MM.1S (cell line): Measurements from ENCODE around the gene EPDR1.

Experiments
- DNase-seq: peaks from one replicate; pipeline ENCODE4 v3.0.0-alpha.2; 2015
- H2AFZ ChIP-seq: fragments of 300-600 bp; sonication (generic); 2 replicates; pipeline ENCODE4 v1.6.0; 2016; ENCODE audit warnings: antibody characterized with exemption, low read length
- H3F3A ChIP-seq: fragments of 300-600 bp; sonication (generic); 2 replicates; pipeline ENCODE4 v1.6.1; 2016; ENCODE audit warnings: mild to moderate bottlenecking, antibody characterized with exemption, low read length, moderate library complexity, mixed read lengths; ENCODE audit not compliant: insufficient read depth
- H3K27ac ChIP-seq: fragments of 300-600 bp; sonication (generic); 2 replicates; pipeline ENCODE4 v1.5.1; 2016; ENCODE audit warnings: mild to moderate bottlenecking, low read length
- H3K27me3 ChIP-seq: fragments of 300-600 bp; sonication (generic); replicated peaks from 2 replicates; pipeline ENCODE4 v1.6.0; 2016; ENCODE audit warnings: low read length; ENCODE audit not compliant: insufficient read depth
- H3K36me3 ChIP-seq: fragments of 300-600 bp; sonication (generic); replicated peaks from 2 replicates; pipeline ENCODE4 v1.6.1; 2016; ENCODE audit warnings: mild to moderate bottlenecking, low read length, mixed read lengths; ENCODE audit not compliant: insufficient read depth
- H3K4me1 ChIP-seq: fragments of 300-600 bp; sonication (generic); 2 replicates; pipeline ENCODE4 v1.6.1; 2016; ENCODE audit warnings: low read length, mixed read lengths
- H3K4me2 ChIP-seq: fragments of 300-600 bp; sonication (generic); 2 replicates; pipeline ENCODE4 v1.6.0; 2016; ENCODE audit warnings: low read depth, low read length
- H3K4me3 ChIP-seq: fragments of 300-600 bp; sonication (generic); 2 replicates; pipeline ENCODE4 v1.5.1; 2016; ENCODE audit warnings: low read length, mixed read lengths
- H3K79me2 ChIP-seq: fragments of 300-600 bp; sonication (generic); 2 replicates; pipeline ENCODE4 v1.6.1; 2016; ENCODE audit warnings: mixed run types, low read length, mixed read lengths
- H3K9ac ChIP-seq: fragments of 300-600 bp; sonication (generic); 2 replicates; pipeline ENCODE4 v1.6.1; 2016; ENCODE audit warnings: low read length, mixed read lengths
- H3K9me2 ChIP-seq: fragments of 300-600 bp; sonication (generic); replicated peaks from 2 replicates; pipeline ENCODE4 v1.6.1; 2016; ENCODE audit warnings: mild to moderate bottlenecking, low read length, mixed read lengths; ENCODE audit not compliant: insufficient read depth
- H3K9me3 ChIP-seq: fragments of 300-600 bp; sonication (generic); replicated peaks from 2 replicates; pipeline ENCODE4 v1.6.1; 2016; ENCODE audit warnings: mild to moderate bottlenecking, low read length, mixed read lengths; ENCODE audit not compliant: insufficient read depth
- H4K20me1 ChIP-seq: fragments of 300-600 bp; sonication (generic); 2 replicates; pipeline ENCODE4 v1.6.1; 2016; ENCODE audit warnings: mild to moderate bottlenecking, low read length, moderate library complexity, mixed read lengths; ENCODE audit not compliant: insufficient read depth
- EZH2 ChIP-seq: fragments of 300-600 bp; sonication (generic); optimal IDR thresholded peaks from 2 replicates; pipeline ENCODE3; 2017; ENCODE audit warnings: low read depth, mild to moderate bottlenecking, antibody characterized with exemption, low read length, mixed read lengths
- EZH2phosphoT487 ChIP-seq: fragments of 300-600 bp; sonication (generic); IDR thresholded peaks from 2 replicates; pipeline ENCODE4 v1.6.1; 2018; ENCODE audit warnings: antibody characterized with exemption, low read length
- TF ChIP-seq, protein P1 (sequence below): fragments of 300-600 bp; sonication (generic); IDR thresholded peaks from 2 replicates; pipeline ENCODE4 v1.5.1; 2016; ENCODE audit warnings: antibody characterized with exemption, low read length, mixed read lengths

The EPDR1 gene

DNA sequence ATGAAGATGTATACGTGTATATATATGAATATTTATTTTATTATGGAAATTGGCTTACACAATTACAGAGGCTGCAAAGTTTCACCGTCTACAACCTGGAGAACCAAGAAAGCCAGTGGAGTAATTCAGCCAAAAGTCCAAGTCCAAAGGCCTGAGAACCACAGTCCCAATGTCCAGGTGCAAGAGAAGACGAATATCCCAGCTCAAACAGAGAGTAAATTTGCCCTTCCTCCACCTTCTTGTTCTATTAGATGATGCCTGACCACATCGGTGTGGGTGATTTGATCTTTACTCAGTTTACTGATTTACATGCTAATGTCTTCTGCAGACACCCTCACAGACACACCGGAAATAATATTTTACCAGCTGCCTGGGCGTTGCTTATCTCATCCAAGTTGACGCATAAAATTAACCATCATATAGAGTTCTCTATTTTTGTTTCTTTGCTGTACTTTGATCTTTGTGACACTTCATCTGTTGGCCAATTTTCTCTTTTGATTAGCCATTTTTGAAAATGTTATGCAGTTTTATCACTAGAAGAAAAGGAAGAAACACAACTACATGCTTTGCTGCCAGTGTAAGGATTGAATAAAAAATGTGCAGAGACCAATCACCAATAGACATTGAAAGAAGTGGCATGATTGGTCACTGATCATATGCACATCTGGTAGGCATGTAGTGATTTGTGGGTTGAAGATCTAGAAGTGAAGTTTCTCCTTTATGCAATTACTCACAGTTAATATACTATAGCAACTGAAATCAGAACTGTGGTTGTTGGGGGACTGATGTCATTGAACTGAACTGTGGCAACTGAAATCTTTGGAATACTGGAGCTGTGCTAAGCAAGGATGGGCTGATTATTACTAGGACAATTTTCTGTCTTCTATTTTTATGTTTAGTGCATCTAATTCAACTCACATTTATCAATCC lies 68.5 kb downstream of the EPDR1 start:
- Histone ChIP-seq H3K9ac (no peak overlapping the region), H3K36me3 (no peaks in the 10 kb centered on the region), H3K79me2 (no peaks in the 10 kb centered on the region), H3K4me2 (no peak overlapping the region), H3K4me1 (0 out of 2 replicates have a peak, but pooled peaks cover 5% of the 10 kb centered on the region), H3K4me3 (no peak overlapping the region), H3K27me3 (no peaks in the 10 kb centered on the region), H3K27ac (no peak overlapping the region), H3K9me3 (no peaks in the 10 kb centered on the region), H4K20me1 (no peaks in the 10 kb centered on the region), H3F3A (peaks cover 13% of the 10 kb centered on the region; the same call in 1 of the 2 replicates), H2AFZ (no peak overlapping the region), H3K9me2 (no peaks in the 10 kb centered on the region)
- TF ChIP-seq EZH2phosphoT487 (no peak), EZH2 (no peak)
- TF ChIP-seq, protein P1, sequence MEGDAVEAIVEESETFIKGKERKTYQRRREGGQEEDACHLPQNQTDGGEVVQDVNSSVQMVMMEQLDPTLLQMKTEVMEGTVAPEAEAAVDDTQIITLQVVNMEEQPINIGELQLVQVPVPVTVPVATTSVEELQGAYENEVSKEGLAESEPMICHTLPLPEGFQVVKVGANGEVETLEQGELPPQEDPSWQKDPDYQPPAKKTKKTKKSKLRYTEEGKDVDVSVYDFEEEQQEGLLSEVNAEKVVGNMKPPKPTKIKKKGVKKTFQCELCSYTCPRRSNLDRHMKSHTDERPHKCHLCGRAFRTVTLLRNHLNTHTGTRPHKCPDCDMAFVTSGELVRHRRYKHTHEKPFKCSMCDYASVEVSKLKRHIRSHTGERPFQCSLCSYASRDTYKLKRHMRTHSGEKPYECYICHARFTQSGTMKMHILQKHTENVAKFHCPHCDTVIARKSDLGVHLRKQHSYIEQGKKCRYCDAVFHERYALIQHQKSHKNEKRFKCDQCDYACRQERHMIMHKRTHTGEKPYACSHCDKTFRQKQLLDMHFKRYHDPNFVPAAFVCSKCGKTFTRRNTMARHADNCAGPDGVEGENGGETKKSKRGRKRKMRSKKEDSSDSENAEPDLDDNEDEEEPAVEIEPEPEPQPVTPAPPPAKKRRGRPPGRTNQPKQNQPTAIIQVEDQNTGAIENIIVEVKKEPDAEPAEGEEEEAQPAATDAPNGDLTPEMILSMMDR, result no peak
- no peak for DNase-seq

GRCh38 chr7:37990337-37990736 lies 69.9 kb downstream of the EPDR1 start:
- Histone ChIP-seq H3K4me2 (no peak overlapping the region), H3F3A (peaks cover 14% of the 10 kb centered on the region; the same call in 1 of the 2 replicates), H3K9ac (no peak overlapping the region), H3K27ac (no peak overlapping the region), H3K9me2 (no peaks in the 10 kb centered on the region), H3K79me2 (no peaks in the 10 kb centered on the region), H3K4me1 (0 out of 2 replicates have a peak, but pooled peaks cover 5% of the 10 kb centered on the region), H2AFZ (no peak overlapping the region), H4K20me1 (no peaks in the 10 kb centered on the region), H3K36me3 (no peaks in the 10 kb centered on the region), H3K9me3 (no peaks in the 10 kb centered on the region), H3K27me3 (no peaks in the 10 kb centered on the region), H3K4me3 (no peak overlapping the region)
- TF ChIP-seq, protein P1, result no peak
- TF ChIP-seq EZH2phosphoT487 (no peak), EZH2 (no peak)
- DNase-seq, result no peak

DNA sequence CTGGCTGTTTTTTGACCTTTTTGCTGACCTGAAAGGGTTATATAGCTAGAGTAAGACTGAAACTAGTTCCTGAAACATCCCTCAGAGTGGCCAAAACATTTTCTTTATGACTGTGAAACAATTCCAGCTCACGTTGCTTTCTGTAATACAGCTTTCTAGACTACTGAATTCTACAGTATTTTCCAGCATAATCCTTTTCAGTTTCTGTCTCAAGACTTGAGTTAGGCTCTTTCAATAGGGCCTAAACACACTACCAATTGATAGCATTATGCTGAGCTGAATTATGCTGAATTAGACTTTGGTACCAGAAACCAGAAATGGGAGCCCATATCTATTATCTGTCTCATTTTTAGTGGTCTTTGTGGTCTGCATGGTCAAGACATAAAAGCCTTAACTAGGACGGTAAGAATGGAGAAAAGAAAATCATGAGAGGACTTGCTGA lies 72.6 kb downstream of the EPDR1 start:
- no peaks in the 10 kb centered on the region for H3K27me3 ChIP-seq
- peak; percentile 57 for DNase-seq
- H4K20me1 ChIP-seq, result no peaks in the 10 kb centered on the region
- no peaks in the 10 kb centered on the region for H3K9me3 ChIP-seq
- no peak overlapping the region for H3K4me3 ChIP-seq
- peak overlapping the region; percentile 3; the same call in 1 of the 2 replicates for H3K4me2 ChIP-seq
- TF ChIP-seq, protein P1, result no peak
- TF ChIP-seq EZH2phosphoT487 (no peak), EZH2 (no peak)
- H3K27ac ChIP-seq, result peak overlapping the region; percentile 11; the same call in 1 of the 2 replicates
- H3K9me2 ChIP-seq, result no peaks in the 10 kb centered on the region
- H3F3A ChIP-seq, result peaks cover 14% of the 10 kb centered on the region; the same call in 1 of the 2 replicates
- H3K36me3 ChIP-seq, result no peaks in the 10 kb centered on the region
- no peaks in the 10 kb centered on the region for H3K79me2 ChIP-seq
- H3K9ac ChIP-seq, result no peak overlapping the region
- 0 out of 2 replicates have a peak, but pooled peaks cover 5% of the 10 kb centered on the region for H3K4me1 ChIP-seq
- H2AFZ ChIP-seq, result no peak overlapping the region
